NOMO-1 treated with dmso at 0.1 percent for 144 hours (cell line): ENCODE data around the gene SOX12.

Experiments
- DNase-seq: peaks from one replicate; lab custom pipeline; 2025; ENCODE audit not compliant: unreplicated experiment; lab: John Stamatoyannopoulos, UW

Gene SOX12

GRCh38 chr20:301886-302848 lies 23.2 kb upstream of the SOX12 start:
- DNase-seq: no peak

- no peak for DNase-seq
Observed at GRCh38 chr20:305745-306144, 19.6 kb upstream of the SOX12 start.

GRCh38 chr20:308427-309038 lies 16.8 kb upstream of the SOX12 start:
- no peak for DNase-seq

GRCh38 chr20:309306-309840 lies 16.0 kb upstream of the SOX12 start:
- DNase-seq: no peak

- peak; percentile 69 for DNase-seq
Observed at GRCh38 chr20:309841-310644, 15.3 kb upstream of the SOX12 start.

GRCh38 chr20:310645-311044 lies 14.7 kb upstream of the SOX12 start:
- no peak for DNase-seq

GRCh38 chr20:311609-312008 lies 13.7 kb upstream of the SOX12 start:
- DNase-seq: no peak

- no peak for DNase-seq
Observed at GRCh38 chr20:312067-312466, 13.3 kb upstream of the SOX12 start.

GRCh38 chr20:312866-313265 lies 12.5 kb upstream of the SOX12 start:
- no peak for DNase-seq

GRCh38 chr20:313402-313801 lies 11.9 kb upstream of the SOX12 start:
- DNase-seq: no peak

GRCh38 chr20:313948-314347 lies 11.4 kb upstream of the SOX12 start:
- DNase-seq: no peak

- DNase-seq: no peak
Observed at GRCh38 chr20:316316-317068, 8.9 kb upstream of the SOX12 start.

- DNase-seq: peak; percentile 67
Observed at GRCh38 chr20:324177-325044, 941 bp upstream of the SOX12 start.

- DNase-seq: peak; percentile 15
Observed at GRCh38 chr20:325889-326644, 715 bp downstream of the SOX12 start.

- DNase-seq: peak; percentile 7
Observed at GRCh38 chr20:326645-327185, 1.4 kb downstream of the SOX12 start.

- peak; percentile 42 for DNase-seq
Observed at GRCh38 chr20:327186-328026, 2.1 kb downstream of the SOX12 start.
